ENCODE measurements around the gene NMNAT2.

Gene NMNAT2

DNA sequence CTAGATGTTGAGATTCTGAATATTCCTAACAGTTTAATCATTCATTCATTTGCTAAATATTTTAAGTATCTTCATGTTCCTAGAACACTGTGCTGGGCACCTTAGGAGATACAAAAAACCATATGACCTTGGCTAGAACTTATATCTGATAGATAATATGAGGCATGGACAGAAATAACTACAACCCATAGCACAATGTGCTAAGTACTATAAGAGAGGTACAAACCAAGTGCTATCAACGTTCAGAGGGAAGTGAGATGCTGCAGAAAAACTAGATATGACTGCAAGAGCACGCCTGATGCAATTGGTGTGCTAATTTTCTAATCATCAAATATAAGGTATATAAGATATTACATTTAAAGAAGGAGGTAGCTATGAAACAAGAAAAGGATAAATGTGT, 10.7 kb downstream of the NMNAT2 start:
- TF ChIP-seq TCF12 (IDR thresholded peaks at IDR 0.05; ENCODE audit: low read depth): no peak
- no peak for TF ChIP-seq NFIC (IDR thresholded peaks at IDR 0.05)
- TF ChIP-seq EGR1 (IDR thresholded peaks at IDR 0.05): no peak
- TF ChIP-seq FOXM1 (IDR thresholded peaks at IDR 0.05; ENCODE audit: borderline replicate concordance, low read depth): no peak
- TF ChIP-seq ZBTB7A (IDR thresholded peaks at IDR 0.05; ENCODE audit: low read depth): no peak
- TF ChIP-seq YY1 (IDR thresholded peaks at IDR 0.05; ENCODE audit: low read depth): no peak
- TF ChIP-seq, protein P1, sequence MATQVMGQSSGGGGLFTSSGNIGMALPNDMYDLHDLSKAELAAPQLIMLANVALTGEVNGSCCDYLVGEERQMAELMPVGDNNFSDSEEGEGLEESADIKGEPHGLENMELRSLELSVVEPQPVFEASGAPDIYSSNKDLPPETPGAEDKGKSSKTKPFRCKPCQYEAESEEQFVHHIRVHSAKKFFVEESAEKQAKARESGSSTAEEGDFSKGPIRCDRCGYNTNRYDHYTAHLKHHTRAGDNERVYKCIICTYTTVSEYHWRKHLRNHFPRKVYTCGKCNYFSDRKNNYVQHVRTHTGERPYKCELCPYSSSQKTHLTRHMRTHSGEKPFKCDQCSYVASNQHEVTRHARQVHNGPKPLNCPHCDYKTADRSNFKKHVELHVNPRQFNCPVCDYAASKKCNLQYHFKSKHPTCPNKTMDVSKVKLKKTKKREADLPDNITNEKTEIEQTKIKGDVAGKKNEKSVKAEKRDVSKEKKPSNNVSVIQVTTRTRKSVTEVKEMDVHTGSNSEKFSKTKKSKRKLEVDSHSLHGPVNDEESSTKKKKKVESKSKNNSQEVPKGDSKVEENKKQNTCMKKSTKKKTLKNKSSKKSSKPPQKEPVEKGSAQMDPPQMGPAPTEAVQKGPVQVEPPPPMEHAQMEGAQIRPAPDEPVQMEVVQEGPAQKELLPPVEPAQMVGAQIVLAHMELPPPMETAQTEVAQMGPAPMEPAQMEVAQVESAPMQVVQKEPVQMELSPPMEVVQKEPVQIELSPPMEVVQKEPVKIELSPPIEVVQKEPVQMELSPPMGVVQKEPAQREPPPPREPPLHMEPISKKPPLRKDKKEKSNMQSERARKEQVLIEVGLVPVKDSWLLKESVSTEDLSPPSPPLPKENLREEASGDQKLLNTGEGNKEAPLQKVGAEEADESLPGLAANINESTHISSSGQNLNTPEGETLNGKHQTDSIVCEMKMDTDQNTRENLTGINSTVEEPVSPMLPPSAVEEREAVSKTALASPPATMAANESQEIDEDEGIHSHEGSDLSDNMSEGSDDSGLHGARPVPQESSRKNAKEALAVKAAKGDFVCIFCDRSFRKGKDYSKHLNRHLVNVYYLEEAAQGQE (IDR thresholded peaks at IDR 0.05; ENCODE audit: low read depth): no peak
- no peak for TF ChIP-seq EP300 (IDR thresholded peaks at IDR 0.05; ENCODE audit: borderline replicate concordance)
- no peak for TF ChIP-seq TAF1 (IDR thresholded peaks at IDR 0.05; ENCODE audit: low read depth)
- TF ChIP-seq CREB1 (IDR thresholded peaks at IDR 0.05; ENCODE audit: low read depth): no peak
- TF ChIP-seq, protein P2, sequence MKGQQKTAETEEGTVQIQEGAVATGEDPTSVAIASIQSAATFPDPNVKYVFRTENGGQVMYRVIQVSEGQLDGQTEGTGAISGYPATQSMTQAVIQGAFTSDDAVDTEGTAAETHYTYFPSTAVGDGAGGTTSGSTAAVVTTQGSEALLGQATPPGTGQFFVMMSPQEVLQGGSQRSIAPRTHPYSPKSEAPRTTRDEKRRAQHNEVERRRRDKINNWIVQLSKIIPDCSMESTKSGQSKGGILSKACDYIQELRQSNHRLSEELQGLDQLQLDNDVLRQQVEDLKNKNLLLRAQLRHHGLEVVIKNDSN (IDR thresholded peaks at IDR 0.05): no peak

DNA sequence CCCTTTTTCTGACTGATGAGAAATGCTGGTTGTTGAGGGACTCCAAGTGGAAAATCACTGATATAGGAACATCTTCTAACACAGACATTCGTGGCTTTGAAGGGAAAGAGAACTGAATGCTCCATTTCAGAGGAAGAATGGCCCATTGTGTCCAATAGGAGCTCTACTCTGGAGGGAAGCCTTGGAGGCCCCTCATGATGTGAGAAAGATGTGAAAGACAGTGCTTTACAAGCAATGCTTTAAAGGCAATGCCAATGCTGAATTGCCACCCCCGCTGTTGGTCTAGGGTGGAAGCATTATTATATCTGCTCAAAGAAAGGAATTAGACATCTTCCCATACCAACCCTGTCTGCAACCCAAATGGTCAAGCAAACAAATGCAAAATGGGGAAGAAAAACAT, 13.7 kb downstream of the NMNAT2 start:
- TF ChIP-seq, protein P2 (IDR thresholded peaks at IDR 0.05): no peak
- TF ChIP-seq FOXM1 (IDR thresholded peaks at IDR 0.05; ENCODE audit: borderline replicate concordance, low read depth) (no peak), TEAD4 (IDR thresholded peaks at IDR 0.05) (no peak), TAF1 (IDR thresholded peaks at IDR 0.05; ENCODE audit: low read depth) (no peak), EGR1 (IDR thresholded peaks at IDR 0.05) (no peak), EP300 (IDR thresholded peaks at IDR 0.05; ENCODE audit: borderline replicate concordance) (no peak), YY1 (IDR thresholded peaks at IDR 0.05; ENCODE audit: low read depth) (no peak), ZBTB7A (IDR thresholded peaks at IDR 0.05; ENCODE audit: low read depth) (no peak), NFIC (IDR thresholded peaks at IDR 0.05) (no peak), RAD21 (IDR thresholded peaks at IDR 0.05; ENCODE audit: low read depth) (no peak), CEBPB (IDR thresholded peaks at IDR 0.05) (no peak)
- TF ChIP-seq, protein P3, sequence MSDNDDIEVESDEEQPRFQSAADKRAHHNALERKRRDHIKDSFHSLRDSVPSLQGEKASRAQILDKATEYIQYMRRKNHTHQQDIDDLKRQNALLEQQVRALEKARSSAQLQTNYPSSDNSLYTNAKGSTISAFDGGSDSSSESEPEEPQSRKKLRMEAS (IDR thresholded peaks at IDR 0.05): no peak
- TF ChIP-seq, protein P1 (IDR thresholded peaks at IDR 0.05; ENCODE audit: low read depth): no peak

DNA sequence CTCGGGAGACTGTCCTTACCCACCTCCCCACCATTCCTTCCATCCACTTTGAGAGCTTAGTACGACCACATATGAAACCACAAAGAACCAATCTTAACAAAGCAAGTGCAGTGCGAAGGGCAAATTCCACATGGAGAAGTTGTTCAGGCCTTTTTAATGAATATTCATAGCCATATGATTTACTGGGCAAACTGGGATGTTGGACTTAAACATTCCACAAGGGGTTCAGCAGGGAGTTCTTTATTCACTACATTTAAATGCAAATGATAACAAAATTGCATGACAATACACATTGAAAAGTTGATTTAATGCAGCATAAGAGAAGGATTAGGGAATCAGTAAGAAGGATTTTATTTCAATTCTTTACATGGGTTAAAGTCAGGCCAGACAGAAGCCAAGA, 14.7 kb downstream of the NMNAT2 start:
- TF ChIP-seq CEBPB (IDR thresholded peaks at IDR 0.05) (no peak), CREB1 (IDR thresholded peaks at IDR 0.05; ENCODE audit: low read depth) (no peak), RAD21 (IDR thresholded peaks at IDR 0.05; ENCODE audit: low read depth) (no peak), EGR1 (IDR thresholded peaks at IDR 0.05) (no peak), ZBTB7A (IDR thresholded peaks at IDR 0.05; ENCODE audit: low read depth) (no peak), TAF1 (IDR thresholded peaks at IDR 0.05; ENCODE audit: low read depth) (no peak), TCF12 (IDR thresholded peaks at IDR 0.05; ENCODE audit: low read depth) (no peak), NFIC (IDR thresholded peaks at IDR 0.05) (no peak), YY1 (IDR thresholded peaks at IDR 0.05; ENCODE audit: low read depth) (no peak), TEAD4 (IDR thresholded peaks at IDR 0.05) (no peak), FOXM1 (IDR thresholded peaks at IDR 0.05; ENCODE audit: borderline replicate concordance, low read depth) (no peak), EP300 (IDR thresholded peaks at IDR 0.05; ENCODE audit: borderline replicate concordance) (no peak)
- TF ChIP-seq, protein P1 (IDR thresholded peaks at IDR 0.05; ENCODE audit: low read depth): no peak
- TF ChIP-seq, protein P3 (IDR thresholded peaks at IDR 0.05): no peak
- TF ChIP-seq, protein P2 (IDR thresholded peaks at IDR 0.05): no peak

DNA sequence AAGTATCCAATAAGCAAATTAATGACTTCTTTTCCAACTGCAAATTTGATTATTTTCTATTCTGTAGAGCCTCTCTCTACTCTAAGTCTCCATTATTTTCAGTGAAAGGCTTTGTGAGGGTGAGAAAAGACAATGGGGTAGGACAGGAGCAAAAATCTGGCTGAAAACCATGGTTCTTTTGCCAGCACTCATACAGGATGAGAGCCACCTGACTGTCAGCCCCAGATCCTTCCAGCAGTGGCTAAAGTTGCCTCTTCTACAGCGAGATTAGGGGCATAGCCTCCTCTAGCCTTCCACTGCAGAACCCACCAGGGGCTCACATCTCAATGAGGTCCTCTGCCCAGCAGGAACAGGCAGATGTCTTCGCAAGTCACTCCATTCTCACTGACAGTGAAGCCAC, 23.7 kb downstream of the NMNAT2 start:
- TF ChIP-seq CREB1 (IDR thresholded peaks at IDR 0.05; ENCODE audit: low read depth): no peak
- no peak for TF ChIP-seq TAF1 (IDR thresholded peaks at IDR 0.05; ENCODE audit: low read depth)
- TF ChIP-seq RAD21 (IDR thresholded peaks at IDR 0.05; ENCODE audit: low read depth): no peak
- TF ChIP-seq ZBTB7A (IDR thresholded peaks at IDR 0.05; ENCODE audit: low read depth): no peak
- TF ChIP-seq NFIC (IDR thresholded peaks at IDR 0.05): no peak
- TF ChIP-seq, protein P1 (IDR thresholded peaks at IDR 0.05; ENCODE audit: low read depth): no peak
- TF ChIP-seq TEAD4 (IDR thresholded peaks at IDR 0.05): no peak
- TF ChIP-seq YY1 (IDR thresholded peaks at IDR 0.05; ENCODE audit: low read depth): no peak
- TF ChIP-seq FOXM1 (IDR thresholded peaks at IDR 0.05; ENCODE audit: borderline replicate concordance, low read depth): no peak
- TF ChIP-seq, protein P2 (IDR thresholded peaks at IDR 0.05): no peak
- TF ChIP-seq EP300 (IDR thresholded peaks at IDR 0.05; ENCODE audit: borderline replicate concordance): no peak
- TF ChIP-seq CEBPB (IDR thresholded peaks at IDR 0.05): no peak
- no peak for TF ChIP-seq EGR1 (IDR thresholded peaks at IDR 0.05)
- TF ChIP-seq, protein P3 (IDR thresholded peaks at IDR 0.05): no peak
- TF ChIP-seq TCF12 (IDR thresholded peaks at IDR 0.05; ENCODE audit: low read depth): no peak

Measured in Ishikawa (cell line).